Measurements from ENCODE around the gene OR4D10. TPM values are rescaled to one million over a fixed set of nuclear protein-coding genes. Genes with fewer than 3 reads are reported as not detected.
"Not testable (repeated sequence)": the region's sequence is repeated elsewhere in the genome, so short reads cannot be mapped to it uniquely, and the experiment has no call there.

Gene OR4D10
- not detected for polyA plus RNA-seq

DNA sequence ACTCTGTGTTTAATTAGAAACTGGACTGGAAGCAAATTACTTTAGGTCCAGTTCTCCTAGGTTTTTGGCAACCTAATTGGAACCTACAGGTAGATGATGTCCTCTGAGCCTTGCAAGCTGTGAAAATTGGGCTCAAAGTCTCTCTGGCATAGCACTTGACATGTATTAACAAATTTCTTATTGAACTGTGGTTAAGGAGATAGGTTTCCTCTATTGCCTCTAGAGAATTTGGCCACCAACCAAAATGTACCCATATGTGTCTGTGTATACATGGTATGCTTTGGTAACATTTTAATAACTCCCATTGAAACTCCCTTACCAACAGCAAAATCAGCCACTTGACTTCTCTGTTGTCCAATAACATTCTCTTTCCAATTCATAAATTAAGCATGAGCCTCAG lies at the start of gene OR4D10:
Gene OR4D10, plus strand, starts transcription at position 301 of the 400 bp plus-strand sequence. CDS start 4,115 bp downstream, outside the sequence.
- no peak within 1 kb of the TSS for H3K27ac ChIP-seq (ENCODE audit: low read depth, low read length)

DNA sequence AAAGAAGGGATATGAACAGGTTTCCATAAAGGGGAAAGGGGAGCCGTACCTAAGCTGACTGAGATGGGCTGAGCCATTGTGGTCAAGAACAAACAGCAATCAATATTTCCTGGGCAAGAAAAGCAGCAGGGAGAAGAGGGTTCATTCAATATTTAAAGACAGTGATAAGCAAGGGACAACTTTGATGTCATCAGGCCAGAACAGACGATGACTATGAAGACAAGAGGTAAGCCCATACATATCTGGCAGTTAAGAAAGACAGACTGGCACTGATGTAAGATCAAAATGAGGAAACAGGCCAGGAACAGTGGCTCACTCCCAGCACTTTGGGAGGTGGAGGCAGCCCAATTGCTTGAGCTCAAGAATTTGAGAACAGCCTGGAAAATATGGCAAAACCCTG lies 49.3 kb upstream of the OR4D10 start:
- WGBS, 3 donors = 61 to 73% (median 66%) methylated on average over 2 of the region's 2 CpGs
- H3K27ac ChIP-seq (ENCODE audit: low read depth, low read length) = no peak overlapping the region

DNA sequence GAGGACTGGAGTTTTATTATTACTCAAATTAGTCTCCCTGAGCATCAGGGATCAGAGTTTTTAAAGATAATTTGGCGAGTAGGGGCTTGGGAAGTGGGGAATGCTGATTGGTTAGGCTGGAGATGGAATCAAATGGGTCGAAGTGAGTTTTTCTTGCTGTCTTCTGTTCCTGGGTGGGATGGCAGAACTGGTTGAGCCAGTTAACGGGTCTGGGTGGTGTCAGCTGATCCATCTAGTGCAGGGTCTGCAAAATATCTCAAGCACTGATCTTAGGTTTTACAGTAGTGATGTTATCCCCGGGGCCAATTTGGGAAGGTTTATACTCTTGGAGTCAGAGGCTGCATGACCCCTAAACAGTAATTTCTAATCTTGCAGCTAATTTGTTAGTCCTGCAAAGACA lies 48.0 kb upstream of the OR4D10 start:
- WGBS, 3 donors = 59 to 68% (median 67%) methylated on average over 4 of the region's 4 CpGs
- H3K27ac ChIP-seq (ENCODE audit: low read depth, low read length) = no peak overlapping the region

DNA sequence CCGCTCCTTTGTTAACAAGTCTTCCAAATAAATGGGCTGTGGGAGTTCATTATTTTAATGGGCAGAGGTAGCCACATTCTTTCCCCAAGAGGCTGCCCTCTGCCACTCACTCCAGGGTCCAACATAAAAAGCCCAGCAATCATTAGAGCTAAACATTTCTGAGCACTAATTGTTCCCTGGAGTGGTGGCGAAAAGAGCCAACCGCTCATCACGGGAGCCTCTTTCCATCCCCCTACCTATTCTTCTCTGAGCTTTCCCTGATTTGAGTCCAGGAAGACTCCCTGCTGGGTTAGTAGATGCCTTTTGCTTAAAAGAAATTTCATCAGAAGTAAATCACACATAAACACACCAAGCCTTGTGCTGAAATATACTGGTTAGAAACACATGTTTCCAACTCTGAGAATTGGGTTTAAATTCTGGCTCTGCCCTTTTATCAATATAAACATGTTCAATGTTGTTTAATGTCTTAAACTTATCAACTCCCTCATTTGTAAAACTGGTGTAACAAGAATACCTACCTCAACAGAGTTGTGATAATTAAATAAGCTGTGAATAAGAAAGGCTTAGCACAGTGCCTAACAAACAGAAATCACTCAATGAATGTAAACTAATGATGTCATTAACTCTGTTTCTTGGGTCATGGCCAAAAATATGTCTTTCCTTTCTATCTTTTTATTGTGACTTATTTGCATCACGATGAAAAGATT lies 46.6 kb upstream of the OR4D10 start, which contains the start of gene OR5A2:
Gene OR5A2, minus strand, starts transcription at position 53 of the 707 bp plus-strand sequence. CDS start 3,460 bp downstream, outside the sequence.
- 61 to 74% (median 67%) methylated on average over 5 of the region's 5 CpGs for WGBS, 3 donors
- H3K27ac ChIP-seq (ENCODE audit: low read depth, low read length) = no peak within 1 kb of the TSS

DNA sequence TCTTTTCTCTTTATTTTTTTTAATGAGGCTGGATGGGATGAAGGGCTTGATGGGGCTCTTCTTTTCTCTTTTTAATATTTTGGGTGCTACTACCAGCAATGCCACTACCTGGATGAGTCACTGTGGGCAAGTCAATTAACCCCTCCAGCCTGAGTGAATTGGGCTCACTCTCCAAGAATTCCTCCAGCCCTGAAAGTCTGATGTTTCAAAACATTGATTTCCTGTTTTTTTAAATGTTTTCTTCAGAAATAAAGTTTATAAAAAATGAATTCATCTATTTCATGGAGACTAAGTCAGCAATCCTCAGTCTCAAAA lies 46.1 kb upstream of the OR4D10 start:
- H3K27ac ChIP-seq (ENCODE audit: low read depth, low read length) = no peak overlapping the region

DNA sequence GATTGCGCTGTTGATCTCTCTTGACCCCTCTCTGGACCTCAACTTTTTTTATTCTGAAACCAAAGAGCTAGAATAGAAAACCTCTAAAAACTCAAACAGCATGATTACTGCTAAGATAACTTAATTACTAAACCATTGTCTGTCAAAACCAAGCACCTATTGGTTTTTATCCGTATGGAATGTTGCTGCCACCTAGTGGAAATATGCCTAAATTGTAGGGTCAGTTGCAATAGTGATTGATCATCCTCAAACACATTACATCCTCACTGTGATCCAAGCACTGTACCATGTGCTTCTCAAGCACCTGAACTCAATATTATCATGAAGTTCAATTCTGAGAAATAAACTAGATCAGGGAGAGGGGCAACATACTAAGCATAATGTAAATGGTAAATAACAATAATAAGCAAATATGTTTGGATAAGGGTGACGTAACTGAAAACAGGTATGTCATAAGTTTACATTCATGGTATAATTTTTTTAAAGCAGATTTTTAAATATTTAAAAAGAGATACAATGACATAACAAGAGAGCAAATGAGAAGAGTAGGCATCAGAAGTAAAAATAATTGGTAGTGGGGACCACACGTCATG lies 43.1 kb upstream of the OR4D10 start:
- WGBS, 3 donors = 59 to 64% (median 63%) methylated on average over 4 of the region's 4 CpGs
- H3K27ac ChIP-seq (ENCODE audit: low read depth, low read length) = no peak overlapping the region

DNA sequence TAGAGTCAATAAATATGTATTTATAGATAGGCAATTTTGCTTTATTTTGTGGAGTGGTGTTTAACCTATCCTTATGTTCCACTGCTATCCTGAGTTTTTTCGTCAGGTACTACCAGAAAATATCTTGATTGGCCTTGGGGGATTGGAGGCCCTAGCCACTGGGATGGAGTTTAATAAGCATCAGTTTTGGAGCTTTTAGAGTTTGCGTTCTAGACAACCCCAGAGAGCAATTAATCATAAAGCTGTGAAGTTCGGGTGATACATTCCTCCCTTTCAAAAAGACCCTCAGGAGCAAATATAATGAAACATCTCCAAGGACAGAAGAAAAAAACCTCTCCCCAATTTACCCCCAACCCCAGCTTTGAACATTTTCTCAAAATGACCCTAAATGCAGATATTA lies 36.9 kb upstream of the OR4D10 start, which contains the start of gene OR5A1:
Gene OR5A1, plus strand, starts transcription at position 301 of the 400 bp plus-strand sequence. CDS start 6,700 bp downstream, outside the sequence.
- WGBS, 3 donors = 54 to 79% (median 72%) methylated on average over 3 of the region's 3 CpGs
- no peak within 1 kb of the TSS for H3K27ac ChIP-seq (ENCODE audit: low read depth, low read length)

DNA sequence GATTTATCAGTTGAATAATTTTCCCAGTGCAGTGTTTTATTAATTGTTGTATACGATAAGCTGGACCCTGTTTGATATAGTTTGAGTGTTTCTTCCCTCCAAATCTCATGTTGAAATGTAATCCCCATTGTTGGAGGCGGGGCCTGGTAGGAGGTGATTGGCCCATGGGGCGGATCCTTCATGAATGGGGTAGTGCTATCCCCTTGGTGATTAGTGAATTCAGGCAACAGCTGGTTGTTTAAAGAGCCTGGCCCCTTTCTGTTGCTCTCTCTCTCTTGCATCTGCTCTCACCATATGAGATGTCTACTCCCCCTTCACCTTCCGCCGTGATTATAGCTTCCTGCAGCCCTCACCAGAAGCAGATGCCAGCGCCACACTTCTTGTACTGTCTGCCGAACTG lies 35.3 kb upstream of the OR4D10 start:
- WGBS, 3 donors = 84 to 90% (median 86%) methylated on average over 7 of the region's 7 CpGs

DNA sequence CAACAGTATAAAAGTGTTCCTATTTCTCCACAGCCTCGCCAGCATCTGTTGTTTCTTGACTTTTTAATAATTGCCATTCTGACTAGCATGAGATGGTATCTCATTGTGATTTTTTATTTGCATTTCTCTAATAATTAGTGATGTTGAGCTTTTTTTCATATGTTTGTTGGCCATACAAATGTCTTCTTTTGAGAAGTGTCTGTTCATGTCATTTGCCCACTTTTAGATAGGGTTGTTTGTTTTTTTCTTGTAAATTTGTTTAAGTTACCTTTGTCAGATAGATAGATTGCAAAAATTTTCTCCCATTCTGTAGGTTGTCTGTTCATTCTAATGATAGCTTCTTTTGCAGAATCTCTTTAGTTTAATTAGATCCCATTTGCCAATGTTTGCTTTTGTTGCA lies 27.5 kb upstream of the OR4D10 start:
- H3K27ac ChIP-seq (ENCODE audit: low read depth, low read length) = not testable (repeated sequence)
- 72 to 78% (median 78%) methylated on average over 1 of the region's 1 CpG for WGBS, 3 donors

More for the DNA sequence above, 35.3 kb upstream of the OR4D10 start:
- H3K27ac ChIP-seq (ENCODE audit: low read depth, low read length) = no peak overlapping the region

DNA sequence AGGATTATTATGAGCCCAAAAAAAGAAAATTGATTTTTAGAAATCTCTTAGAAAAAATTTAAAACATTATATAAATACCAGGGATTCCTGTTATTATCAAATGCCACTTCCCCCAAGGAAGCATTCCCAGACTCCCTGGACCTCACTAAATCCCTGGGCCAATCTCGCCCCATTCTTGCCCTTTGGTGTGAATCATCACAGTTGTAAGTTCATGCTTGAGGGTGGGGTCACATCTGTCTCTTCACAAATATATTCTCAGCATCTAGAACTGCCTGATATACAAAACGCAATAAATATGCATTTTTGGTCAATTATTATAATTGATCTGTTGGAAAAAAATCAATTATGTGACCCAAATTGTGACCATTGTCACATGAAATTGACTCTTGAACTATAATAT lies 24.6 kb upstream of the OR4D10 start:
- 70 to 82% (median 79%) methylated on average over 2 of the region's 2 CpGs for WGBS, 3 donors

DNA sequence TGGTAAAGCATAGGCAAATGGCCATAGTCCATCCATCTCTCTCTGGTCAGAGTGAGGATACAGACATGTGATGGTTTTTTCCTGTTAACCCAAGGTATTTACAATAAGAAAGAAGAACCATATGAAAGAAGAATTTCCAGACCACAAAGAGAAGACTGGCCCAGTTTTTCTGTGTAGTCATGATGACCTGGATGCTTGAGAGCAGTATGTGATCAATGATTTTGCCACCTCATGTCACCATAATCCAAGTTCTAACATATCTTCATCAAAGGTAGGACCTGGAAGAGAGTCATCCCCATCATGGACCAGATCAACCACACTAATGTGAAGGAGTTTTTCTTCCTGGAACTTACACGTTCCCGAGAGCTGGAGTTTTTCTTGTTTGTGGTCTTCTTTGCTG lies 16.5 kb upstream of the OR4D10 start, which contains the start of gene OR4D6:
Gene OR4D6, plus strand, starts transcription at position 301 of the 400 bp plus-strand sequence. Its CDS starts 0 bp downstream, at position 301.
- 81 to 89% (median 84%) methylated on average over 2 of the region's 2 CpGs for WGBS, 3 donors
- no peak within 1 kb of the TSS for H3K27ac ChIP-seq (ENCODE audit: low read depth, low read length)

More for the DNA sequence above, 24.6 kb upstream of the OR4D10 start:
- no peak overlapping the region for H3K27ac ChIP-seq (ENCODE audit: low read depth, low read length)

DNA sequence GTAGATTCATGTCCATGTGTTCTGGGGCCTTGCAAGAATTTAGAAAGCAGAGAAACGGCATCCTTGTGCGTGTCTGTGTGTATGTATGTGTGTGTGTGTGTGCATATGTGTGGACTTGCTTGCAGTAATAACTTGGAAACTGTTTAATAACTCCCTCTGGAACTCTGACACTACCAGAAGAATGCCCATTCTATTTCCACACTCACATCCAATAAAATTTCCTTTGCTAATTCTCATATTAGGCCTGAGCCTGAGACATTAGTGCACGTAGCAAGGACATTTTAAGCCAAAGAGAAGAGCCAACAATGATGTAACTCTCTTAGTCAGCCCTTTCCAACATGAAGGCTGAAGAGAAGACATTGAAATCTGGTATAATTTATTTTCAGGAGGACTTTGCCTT lies 13.2 kb upstream of the OR4D10 start:
- 62 to 77% (median 76%) methylated on average over 3 of the region's 3 CpGs for WGBS, 3 donors
- H3K27ac ChIP-seq (ENCODE audit: low read depth, low read length) = no peak overlapping the region

DNA sequence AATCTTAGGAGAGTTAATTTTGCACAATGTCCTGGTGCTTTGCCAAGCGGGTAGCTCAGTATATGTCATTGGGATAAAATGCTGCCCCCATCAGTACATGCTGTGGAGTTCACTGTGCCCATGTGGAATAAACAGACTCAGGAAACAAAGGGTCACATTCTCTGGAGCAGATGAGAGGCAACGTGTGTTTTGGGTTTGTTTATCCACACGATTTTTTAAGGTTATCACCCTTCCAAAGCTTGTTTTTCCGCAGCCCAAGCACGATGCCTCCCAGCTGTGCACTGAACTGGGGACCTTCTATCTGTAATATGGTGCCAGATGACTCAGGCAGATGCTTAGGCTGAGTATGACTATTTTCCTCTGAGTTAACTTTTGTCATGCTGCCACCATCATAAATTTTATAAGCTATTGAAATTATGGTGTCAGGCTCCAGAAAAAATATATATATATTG lies 9.9 kb upstream of the OR4D10 start:
- 39 to 55% (median 40%) methylated on average over 5 of the region's 5 CpGs for WGBS, 3 donors
- no peak overlapping the region for H3K27ac ChIP-seq (ENCODE audit: low read depth, low read length)

DNA sequence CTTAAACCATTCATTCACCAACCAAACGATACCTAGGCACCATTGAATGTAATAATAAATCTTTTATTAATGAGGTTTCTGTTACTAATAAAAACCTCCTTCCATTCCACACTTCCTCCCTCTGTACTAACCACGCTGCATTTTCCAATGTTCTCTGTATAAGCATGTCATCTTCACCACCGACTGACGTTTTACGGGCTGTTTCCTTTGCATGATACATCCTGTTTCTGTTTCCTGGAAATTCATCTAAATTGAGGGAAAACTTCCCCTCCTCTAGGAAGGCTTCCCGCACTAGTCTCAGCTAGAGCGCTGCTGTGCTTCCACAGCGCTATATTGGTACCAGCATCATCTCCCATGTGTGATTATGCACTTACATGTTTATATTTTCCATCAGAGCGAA lies 2.1 kb downstream of the OR4D10 start:
- H3K27ac ChIP-seq (ENCODE audit: low read depth, low read length) = no peak overlapping the region
- 54 to 68% (median 56%) methylated on average over 9 of the region's 9 CpGs for WGBS, 3 donors

DNA sequence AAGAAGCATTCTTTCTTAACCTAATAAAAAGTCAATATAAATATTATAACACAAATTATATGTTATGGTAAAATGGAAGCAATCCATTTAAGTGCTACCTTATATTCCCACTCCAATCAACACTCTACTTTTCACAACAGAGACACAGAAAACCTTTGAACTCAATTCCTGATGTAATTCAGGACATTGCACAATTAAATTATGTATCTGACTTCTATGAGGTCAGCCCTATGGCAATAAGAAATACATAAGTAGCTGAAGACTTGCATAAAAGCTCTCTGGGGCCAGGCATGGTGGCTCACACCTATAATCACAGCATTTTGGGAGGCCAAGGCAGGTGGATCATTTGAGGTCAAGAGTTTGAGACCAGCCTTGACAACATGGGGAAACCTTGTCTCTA lies 6.8 kb downstream of the OR4D10 start:
- H3K27ac ChIP-seq (ENCODE audit: low read depth, low read length) = no peak overlapping the region

DNA sequence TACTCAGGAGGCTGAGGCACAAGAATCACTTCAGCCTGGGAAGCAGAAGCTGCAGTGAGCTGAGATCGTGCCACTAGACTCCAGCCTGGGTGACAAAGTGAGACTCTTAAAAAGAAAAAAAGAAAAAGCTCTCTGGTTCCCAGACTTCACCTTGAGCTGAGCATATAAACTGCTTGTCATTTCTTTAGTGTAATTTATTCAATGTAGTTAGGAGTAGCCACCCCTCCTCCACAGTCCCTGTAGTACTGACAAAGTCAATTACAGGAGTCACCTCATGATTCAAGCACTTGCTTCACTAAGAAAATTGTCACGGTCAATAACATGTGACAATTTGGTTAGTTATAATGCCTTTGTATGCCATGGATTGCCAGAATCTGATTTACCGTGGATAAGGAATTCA lies 7.2 kb downstream of the OR4D10 start:
- WGBS, 3 donors = 77 to 89% (median 83%) methylated on average over 3 of the region's 3 CpGs
- no peak overlapping the region for H3K27ac ChIP-seq (ENCODE audit: low read depth, low read length)

DNA sequence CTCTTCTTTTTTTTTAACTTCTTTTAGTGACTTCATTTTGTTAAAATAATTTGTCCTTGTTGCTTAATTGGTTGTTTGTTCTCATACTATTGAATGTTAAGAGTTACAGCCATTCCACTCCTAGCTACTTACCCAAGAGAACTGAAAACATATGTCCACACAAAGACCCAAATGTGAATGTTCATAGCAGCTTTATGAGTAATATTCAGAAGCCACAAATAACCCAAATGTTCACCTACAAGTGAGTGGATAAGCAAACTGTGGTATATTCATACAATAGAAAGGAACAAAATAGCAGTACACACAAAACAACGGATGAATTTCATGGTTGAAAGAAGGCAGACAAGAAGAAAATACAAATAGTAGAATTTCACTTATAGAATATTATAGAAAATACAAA lies 28.8 kb downstream of the OR4D10 start:
- 45 to 94% (median 45%) methylated on average over 1 of the region's 1 CpG for WGBS, 3 donors
- no peak overlapping the region for H3K27ac ChIP-seq (ENCODE audit: low read depth, low read length)

DNA sequence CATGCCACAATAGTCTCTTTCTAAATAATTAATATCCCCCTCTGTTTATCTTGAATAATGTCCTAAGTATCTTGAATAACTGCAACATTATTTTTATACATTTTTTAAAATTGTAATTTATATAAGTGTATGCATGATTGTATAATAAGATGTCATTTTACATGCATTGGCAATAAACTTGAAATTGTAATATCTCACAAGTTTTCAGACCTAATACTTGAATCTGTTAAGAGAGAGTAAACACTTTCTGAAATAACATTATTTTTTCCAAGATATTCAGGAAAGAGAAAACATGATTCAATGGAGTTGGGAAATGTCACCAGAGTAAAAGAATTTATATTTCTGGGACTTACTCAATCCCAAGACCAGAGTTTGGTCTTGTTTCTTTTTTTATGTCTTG lies 30.2 kb downstream of the OR4D10 start, which contains the start of gene OR4D11:
Gene OR4D11, plus strand, starts transcription at position 301 of the 400 bp plus-strand sequence. Its CDS starts 0 bp downstream, at position 301.
- H3K27ac ChIP-seq (ENCODE audit: low read depth, low read length) = no peak within 1 kb of the TSS

DNA sequence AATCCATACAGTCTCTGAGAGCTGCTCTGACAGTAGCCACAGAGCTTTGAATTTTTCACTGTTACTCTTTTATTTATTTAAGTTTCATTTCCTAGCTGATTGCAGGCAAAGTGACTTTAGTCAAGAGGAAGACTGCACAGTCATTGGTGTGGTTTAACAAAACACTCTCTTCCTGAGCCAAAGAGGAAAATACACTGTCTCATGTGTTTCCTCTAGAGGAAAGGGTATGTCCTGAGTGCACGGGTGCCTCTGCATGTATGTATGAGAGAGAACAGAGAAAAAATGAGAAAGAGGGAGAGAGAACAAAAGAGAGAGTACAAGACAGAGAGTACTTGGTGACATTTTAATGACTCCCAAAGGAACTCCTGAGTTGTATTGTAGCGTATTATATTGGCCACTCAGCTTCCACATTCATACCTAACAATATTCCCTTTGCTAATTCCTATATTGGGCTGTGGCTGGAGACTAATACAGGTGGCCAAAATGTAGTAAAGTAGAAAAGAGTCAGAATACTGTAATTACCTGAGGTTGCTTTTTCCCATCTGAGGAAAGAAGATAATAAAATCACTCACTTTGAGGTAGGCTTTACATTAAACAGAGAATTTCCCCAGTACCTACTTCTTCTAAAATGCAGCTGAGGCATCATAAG lies 38.0 kb downstream of the OR4D10 start, which contains the start of gene OR4D9:
Gene OR4D9, plus strand, starts transcription at position 599 of the 649 bp plus-strand sequence. CDS start 3,374 bp downstream, outside the sequence.
- no peak within 1 kb of the TSS for H3K27ac ChIP-seq (ENCODE audit: low read depth, low read length)
- 11 to 37% (median 19%) methylated on average over 2 of the region's 2 CpGs for WGBS, 3 donors

Data from adipose tissue (tissue), 3 donors.